Measurements from ENCODE around the gene AHI1.

- no peak for TF ChIP-seq ZFHX2 (tag by site-specific recombination; conservative IDR thresholded peaks at IDR 0.05)
- TF ChIP-seq CTCF (tag by site-specific recombination; IDR thresholded peaks at IDR 0.05): no peak
- TF ChIP-seq ZNF10 (tag by site-specific recombination; IDR thresholded peaks at IDR 0.05): no peak
These were observed 25.6 kb upstream of the AHI1 start for GRCh38 chr6:135522965-135523692.

All from HEK293 (cell line).